ENCODE results near the gene DOCK4. TPM values are rescaled to one million over a fixed set of nuclear protein-coding genes. Genes with fewer than 3 reads are reported as not detected.

The DOCK4 gene
- total RNA-seq, 1 experiment from 2014 or later: 20.4 TPM

GRCh38 chr7:112012242-112012641 is 194.0 kb downstream of the DOCK4 start:
- no peaks in the 10 kb centered on the region for H3K9me3 Mint-ChIP-seq
- CTCF ChIA-PET: no interaction called here
- peaks cover 4% of the 10 kb centered on the region; the same call in 1 of the 2 replicates for H3K4me1 Mint-ChIP-seq
- DNase-seq (ENCODE audit: low spot score): no peak
- ATAC-seq: no peak
- H3K4me3 Mint-ChIP-seq: no peak overlapping the region
- no peaks in the 10 kb centered on the region for H3K36me3 Mint-ChIP-seq
- H3K27me3 Mint-ChIP-seq (ENCODE audit: low read depth): no peaks in the 10 kb centered on the region
- no peak for TF ChIP-seq MAX (CRISPR knock-in tag; IDR thresholded peaks at IDR 0.05)
- TF ChIP-seq ZNF121 (CRISPR knock-in tag; IDR thresholded peaks at IDR 0.05): no peak
- TF ChIP-seq KAT7 (CRISPR knock-in tag; IDR thresholded peaks at IDR 0.05; ENCODE audit: borderline replicate concordance): no peak
- TF ChIP-seq HMGXB4 (CRISPR knock-in tag; IDR thresholded peaks at IDR 0.05): no peak
- no peak for TF ChIP-seq ZNF425 (CRISPR knock-in tag; conservative IDR thresholded peaks at IDR 0.05)
- no peak for TF ChIP-seq GRHL2 (CRISPR knock-in tag; IDR thresholded peaks at IDR 0.05; ENCODE audit: insufficient replicate concordance, severe bottlenecking)
- no peak for TF ChIP-seq ZNF219 (CRISPR knock-in tag; IDR thresholded peaks at IDR 0.05; ENCODE audit: borderline replicate concordance)
- TF ChIP-seq MLX (CRISPR knock-in tag; IDR thresholded peaks at IDR 0.05): no peak
- no peak for TF ChIP-seq USF2 (CRISPR knock-in tag; IDR thresholded peaks at IDR 0.05)
- no peak for TF ChIP-seq NR1H2 (CRISPR knock-in tag; IDR thresholded peaks at IDR 0.05)
- no peak for TF ChIP-seq SMAD4 (CRISPR knock-in tag; IDR thresholded peaks at IDR 0.05)
- no peak for TF ChIP-seq ETV6 (CRISPR knock-in tag; IDR thresholded peaks at IDR 0.05)
- TF ChIP-seq ZSCAN18 (CRISPR knock-in tag; IDR thresholded peaks at IDR 0.05): no peak
- TF ChIP-seq E2F4 (CRISPR knock-in tag; IDR thresholded peaks at IDR 0.05; ENCODE audit: borderline replicate concordance, low read depth): no peak
- TF ChIP-seq AFF4 (CRISPR knock-in tag; IDR thresholded peaks at IDR 0.05; ENCODE audit: borderline replicate concordance): no peak
- no peak for TF ChIP-seq ZNF512 (CRISPR knock-in tag; IDR thresholded peaks at IDR 0.05; ENCODE audit: borderline replicate concordance)
- no peak for TF ChIP-seq TEAD1 (CRISPR knock-in tag; IDR thresholded peaks at IDR 0.05)
- H3K27ac Mint-ChIP-seq: no peak overlapping the region
- POLR2A ChIA-PET: no interaction called here
